K562 (cell line): ENCODE data around the gene ZNF200. TPM values are rescaled to one million over a fixed set of nuclear protein-coding genes. Genes with fewer than 3 reads are reported as not detected.

ENCODE experiments used
- BDP1 ChIP-seq: IDR thresholded peaks from 3 replicates; pipeline ENCODE4 v1.6.1; 2011; ENCODE audit not compliant: insufficient read length, insufficient read depth
- ETS1 ChIP-seq: conservative IDR thresholded peaks from 2 replicates; pipeline ENCODE4 v1.6.1; 2011; ENCODE audit warnings: low read depth, mild to moderate bottlenecking, low read length; ENCODE audit not compliant: control insufficient read depth
- HDAC6 ChIP-seq: IDR thresholded peaks from 2 replicates; pipeline ENCODE4 v1.6.1; 2012; ENCODE audit warnings: low read depth, mild to moderate bottlenecking, control low read depth, inconsistent platforms, low read length, moderate library complexity
- PHF8 ChIP-seq: fragments of 200-600 bp; sonication (generic); IDR thresholded peaks from 2 replicates; pipeline ENCODE4 v1.6.1; 2012; ENCODE audit warnings: mixed run types, mild to moderate bottlenecking, inconsistent platforms, low read length, moderate library complexity, borderline replicate concordance
- SPI1 ChIP-seq: IDR thresholded peaks from 2 replicates; pipeline ENCODE4 v1.6.1; 2011; ENCODE audit warnings: low read depth, low read length, control low read depth, borderline replicate concordance
- TGIF2 ChIP-seq: sonication (generic); formaldehyde crosslinking; IDR thresholded peaks from 2 replicates; pipeline ENCODE4 v1.8.1; 2022; ENCODE audit warnings: mild to moderate bottlenecking, missing genetic modification reagents, moderate library complexity
- ZNF592 ChIP-seq: fragments of 450-650 bp; IDR thresholded peaks from 2 replicates; pipeline ENCODE4 v1.6.1; 2017; ENCODE audit warnings: antibody characterized with exemption, mild to moderate bottlenecking
- polyA plus RNA-seq, 8 experiments: library from polyadenylated mRNA; depleted of rRNA in 4 of 8; stranded (reverse) in 5 of 8; unstranded in 3 of 8; fragments of >200 nt; fragmentation: Nextera tagmentation in 2 of 8; fragmentation: Illumina TruSeq in 1 of 8; extraction: Ambion mirVana in 2 of 8; extraction: Trizol in 1 of 8; gene quantifications; 2 replicates each; pipeline versions ENCODE4 v1.2.1 to v1.2.3, GENCODE V29; 2011 to 2014; ENCODE audit warnings: inconsistent platforms in 1 of 8, missing spikeins in 1 of 8
- total RNA-seq, 7 experiments: library from RNA; depleted of rRNA in 6 of 7; stranded (reverse); fragments of >200 nt in 6 of 7; fragmentation: Illumina TruSeq in 2 of 7; extraction: Trizol in 2 of 7; gene quantifications; 2 replicates each; pipeline versions ENCODE4 v1.2.1 to v1.2.3, GENCODE V29; 2011 to 2021; ENCODE audit warnings: low replicate concordance in 1 of 7

The ZNF200 gene
- total and polyA plus RNA-seq, 9 of the 15 experiments (the other 6 are each of a cell fraction or from before 2014, with no cell fraction given), result 4.8 to 14.5 (median 9.2) TPM

GRCh38 chr16:3180445-3180878 is 54.5 kb downstream of the ZNF200 start (continued):
- TF ChIP-seq ZNF592, result peak; percentile 45; the same call in 1 of the 2 replicates
- 0 out of 2 replicates have a peak, but pooled peaks have one; percentile 12 for TF ChIP-seq PHF8
- 0 out of 2 replicates have a peak, but pooled peaks have one; percentile 10 for TF ChIP-seq SPI1
- TF ChIP-seq HDAC6, result no peak
- peak; percentile 93 for TF ChIP-seq ETS1
- no peak for TF ChIP-seq TGIF2 (CRISPR knock-in tag)
- peak; percentile 47 for TF ChIP-seq BDP1
